Testis (tissue), 3 donors: ENCODE data around the gene UGDH. TPM values are rescaled to one million over a fixed set of nuclear protein-coding genes. Genes with fewer than 3 reads are reported as not detected.
"Not testable (repeated sequence)": the region's sequence is repeated elsewhere in the genome, so short reads cannot be mapped to it uniquely, and the experiment has no call there.

Experiments used
- DNase-seq: peaks from one replicate; pipeline ENCODE4 v3.0.0-alpha.2; 2019
- H3K27ac ChIP-seq, 2 donors: fragments of 200-600 bp; sonication (generic); one replicate each; pipeline ENCODE4 v1.5.1; 2019
- H3K27me3 ChIP-seq: fragments of 200-600 bp; sonication (generic); one replicate; pipeline ENCODE4 v1.5.1; 2019
- H3K36me3 ChIP-seq: fragments of 200-600 bp; sonication (generic); one replicate; pipeline ENCODE4 v1.5.1; 2017; ENCODE audit warnings: low read depth; ENCODE audit errors: missing control alignments
- H3K4me1 ChIP-seq: fragments of 200-600 bp; sonication (generic); one replicate; pipeline ENCODE4 v1.5.1; 2019
- H3K4me3 ChIP-seq, 2 donors: fragments of 200-600 bp; sonication (generic); one replicate each; pipeline ENCODE4 v1.5.1; 2017 to 2019
- H3K9me3 ChIP-seq: fragments of 200-600 bp; sonication (generic); one replicate; pipeline ENCODE4 v1.5.1; 2017
- CTCF ChIP-seq, 3 experiments: fragments of 450-650 bp in 2 of 3; fragments of 200-600 bp in 1 of 3; sonication (generic) in 1 of 3; IDR thresholded peaks; one replicate each; pipeline ENCODE4 v1.5.1; 2016 to 2019; ENCODE audit warnings: antibody characterized with exemption in 3 of 3, mild to moderate bottlenecking in 2 of 3, moderate library complexity in 1 of 3
- POLR2A ChIP-seq: fragments of 450-650 bp; IDR thresholded peaks from one replicate; pipeline ENCODE4 v1.6.1; 2017; ENCODE audit warnings: antibody characterized with exemption, mild to moderate bottlenecking, moderate library complexity
- WGBS, 2 donors: methylation state at CpG; one replicate each; pipeline ENCODE4 v1.1.5; 2018; 5-methylcytosine and 5-hydroxymethylcytosine counted together
- intact Hi-C: fragments of 100-400 bp; cut with DNase I; formaldehyde crosslinking; loops from one replicate; pipeline ENCODE4 v1.15.1; 2023; ENCODE audit warnings: low total_unique reads
- polyA plus RNA-seq: library from polyadenylated mRNA; stranded (reverse); fragments of 350-450 nt; fragmentation: Illumina TruSeq; extraction: RNeasy Lipid Tissue Mini Kit (QIAGEN cat#74804); gene quantifications from one replicate; pipeline ENCODE4 v1.2.3, GENCODE V29; 2014; ENCODE audit warnings: low read depth, low replicate concordance; ENCODE audit not compliant: insufficient read depth
- total RNA-seq, 2 donors: library from RNA; depleted of rRNA; stranded (reverse); fragments of >200 nt; gene quantifications; one replicate each; pipeline ENCODE4 v1.2.3, GENCODE V29; 2016

The UGDH gene
- total and polyA plus RNA-seq, 3 donors from 2014 or later = 8.1 to 21.4 (median 11.3) TPM

GRCh38 chr4:39518484-39518883 lies 8.8 kb downstream of the UGDH start:
- Histone ChIP-seq H3K27me3 (no peaks in the 10 kb centered on the region), H3K36me3 (no peaks in the 10 kb centered on the region), H3K4me3 (no peak overlapping the region), H3K9me3 (no peaks in the 10 kb centered on the region), H3K27ac (no peak overlapping the region), H3K4me1 (no peaks in the 10 kb centered on the region)
- intact Hi-C loops = no loop called here
- no peak for TF ChIP-seq POLR2A
- no peak for TF ChIP-seq CTCF (IDR thresholded peaks at IDR 0.05)
- no peak for DNase-seq
- WGBS, 2 donors = 95% methylated on average over 6 of the region's 6 CpGs

- no peak for TF ChIP-seq CTCF (IDR thresholded peaks at IDR 0.05)
- no peak for TF ChIP-seq POLR2A
- no peaks in the 10 kb centered on the region for H3K9me3 ChIP-seq
- no peak for DNase-seq
- no peaks in the 10 kb centered on the region for H3K4me1 ChIP-seq
- H3K4me3 ChIP-seq = no peak overlapping the region
- no peak overlapping the region for H3K27ac ChIP-seq
- no peaks in the 10 kb centered on the region for H3K27me3 ChIP-seq
- 78 to 82% methylated on average over 2 of the region's 2 CpGs for WGBS, 2 donors
- H3K36me3 ChIP-seq = no peaks in the 10 kb centered on the region
- intact Hi-C loops = no loop called here
Measured at GRCh38 chr4:39516407-39516966, 10.8 kb downstream of the UGDH start.

- intact Hi-C loops, H3K4me3 ChIP-seq, H3K27me3 ChIP-seq, DNase-seq, H3K4me1 ChIP-seq, H3K27ac ChIP-seq, H3K9me3 ChIP-seq, H3K36me3 ChIP-seq: not testable (repeated sequence)
- WGBS, 2 donors = 94 to 95% methylated on average over 14 of the region's 14 CpGs
Measured at GRCh38 chr4:39515669-39516401, 11.4 kb downstream of the UGDH start.

DNA sequence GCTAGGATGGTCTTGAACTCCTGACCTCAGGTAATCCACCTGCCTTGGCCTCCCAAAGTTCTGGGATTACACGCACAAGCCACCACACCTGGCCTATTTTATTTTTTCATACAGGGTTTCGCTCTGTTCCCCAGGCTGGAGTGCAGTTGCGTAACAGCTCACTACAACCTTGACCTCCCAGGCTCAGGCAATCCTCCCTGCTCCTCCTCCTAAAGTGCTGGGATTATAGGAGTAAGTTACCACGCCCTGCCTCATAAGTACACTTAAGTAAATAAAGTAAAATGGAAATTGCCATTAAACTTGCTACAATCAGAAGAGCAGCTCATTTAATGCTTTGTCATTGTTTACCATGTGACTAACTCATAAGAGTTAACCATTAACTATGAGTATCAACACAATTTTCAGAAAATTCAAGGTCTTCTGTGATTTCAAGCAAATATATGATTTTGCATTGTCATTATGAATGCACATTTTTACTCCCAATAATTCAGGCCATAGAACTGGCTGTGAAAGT lies 12.3 kb downstream of the UGDH start:
- Histone ChIP-seq H3K4me1 (no peaks in the 10 kb centered on the region), H3K36me3 (no peaks in the 10 kb centered on the region), H3K4me3 (no peak overlapping the region), H3K27ac (peak overlapping the region in 1 of 2 donors; percentile 19), H3K27me3 (no peaks in the 10 kb centered on the region), H3K9me3 (no peaks in the 10 kb centered on the region)
- intact Hi-C loops = no loop called here
- TF ChIP-seq CTCF (IDR thresholded peaks at IDR 0.05) = no peak
- DNase-seq = peak; percentile 37
- WGBS, 2 donors = 53 to 66% methylated on average over 4 of the region's 4 CpGs

- H3K9me3 ChIP-seq, H3K27me3 ChIP-seq, H3K36me3 ChIP-seq, intact Hi-C loops, H3K4me1 ChIP-seq, DNase-seq, H3K4me3 ChIP-seq: not testable (repeated sequence)
- WGBS, 2 donors = 75 to 100% methylated on average over 1 of the region's 1 CpG
- H3K27ac ChIP-seq = peak overlapping the region in 1 of 2 donors; percentile 19
Measured at GRCh38 chr4:39514266-39514665, 13.0 kb downstream of the UGDH start.
